ENCODE results near the gene LY6G5B. TPM values are rescaled to one million over a fixed set of nuclear protein-coding genes. Genes with fewer than 3 reads are reported as not detected.

The LY6G5B gene
- total RNA-seq, 1 donor from 2014 or later: 33.1 TPM

DNA sequence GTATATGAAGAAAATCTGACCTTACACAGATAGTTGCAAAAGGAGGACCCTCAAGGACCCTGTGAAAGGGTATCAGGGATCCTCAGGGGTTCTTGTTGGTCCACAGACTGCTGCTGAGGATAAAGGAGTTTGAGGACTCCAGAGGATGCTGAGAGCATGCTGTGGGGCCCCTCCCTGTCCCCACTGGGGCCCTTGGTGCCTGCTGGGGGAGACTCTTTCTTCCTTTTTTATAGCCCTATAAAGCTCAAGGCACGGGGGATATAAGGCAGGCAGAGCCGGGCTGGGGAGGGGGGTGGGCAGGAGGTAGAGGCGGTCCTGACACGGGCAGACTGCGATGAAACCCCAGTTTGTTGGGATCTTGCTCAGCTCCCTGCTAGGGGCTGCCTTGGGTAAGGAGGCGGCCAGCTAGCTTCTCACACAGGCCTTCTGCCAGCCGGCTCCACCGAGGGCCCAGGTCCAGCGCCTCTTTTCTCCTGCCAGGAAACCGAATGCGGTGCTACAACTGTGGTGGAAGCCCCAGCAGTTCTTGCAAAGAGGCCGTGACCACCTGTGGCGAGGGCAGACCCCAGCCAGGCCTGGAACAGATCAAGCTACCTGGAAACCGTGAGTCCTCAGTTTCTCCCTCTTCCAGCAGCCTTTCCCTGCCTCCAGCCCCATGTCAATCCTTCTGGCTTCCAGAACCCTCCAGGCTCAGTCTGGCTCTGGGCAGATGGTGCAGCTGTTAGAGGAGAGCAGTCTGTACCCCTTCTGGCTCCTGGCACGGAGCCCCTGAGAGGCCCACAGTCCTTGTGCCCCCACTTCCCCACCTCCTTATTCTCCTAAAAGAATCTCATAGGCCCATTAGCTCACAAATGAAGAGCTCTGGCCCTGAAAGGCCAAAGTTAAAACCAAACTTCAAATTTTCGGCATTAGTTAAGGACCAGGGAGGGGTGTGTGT is 45.5 kb downstream of the LY6G5B start, which contains the start of gene LY6G6D:
LY6G6D (plus strand) TSS at position 327 of the 937 bp plus-strand sequence; CDS start at position 335, 8 bp downstream.
- Mint-ChIP-seq H3K27ac (no peak within 1 kb of the TSS), H3K4me3 (no peak within 1 kb of the TSS), H3K9me3 (no peaks in the 10 kb centered on the region), H3K27me3 (no peaks in the 10 kb centered on the region), H3K4me1 (peaks cover 12% of the 10 kb centered on the region), H3K36me3 (ENCODE audit: low read depth) (no peaks in the 10 kb centered on the region)
- DNase-seq: no peak
- ATAC-seq (ENCODE audit: low read depth): no peak
- CTCF ChIA-PET: no interaction called here
- intact Hi-C loops (cut with micrococcal nuclease): no loop called here
- POLR2A ChIA-PET: interaction anchor here (0.6 to 1.3 kb wide), 5 partner anchors 12 to 147 kb away, joined by 3 to 4 read pairs (median 4); partner anchors contain the start of gene ABHD16A
- TF ChIP-seq CTCF (IDR thresholded peaks at IDR 0.05): no peak

DNA sequence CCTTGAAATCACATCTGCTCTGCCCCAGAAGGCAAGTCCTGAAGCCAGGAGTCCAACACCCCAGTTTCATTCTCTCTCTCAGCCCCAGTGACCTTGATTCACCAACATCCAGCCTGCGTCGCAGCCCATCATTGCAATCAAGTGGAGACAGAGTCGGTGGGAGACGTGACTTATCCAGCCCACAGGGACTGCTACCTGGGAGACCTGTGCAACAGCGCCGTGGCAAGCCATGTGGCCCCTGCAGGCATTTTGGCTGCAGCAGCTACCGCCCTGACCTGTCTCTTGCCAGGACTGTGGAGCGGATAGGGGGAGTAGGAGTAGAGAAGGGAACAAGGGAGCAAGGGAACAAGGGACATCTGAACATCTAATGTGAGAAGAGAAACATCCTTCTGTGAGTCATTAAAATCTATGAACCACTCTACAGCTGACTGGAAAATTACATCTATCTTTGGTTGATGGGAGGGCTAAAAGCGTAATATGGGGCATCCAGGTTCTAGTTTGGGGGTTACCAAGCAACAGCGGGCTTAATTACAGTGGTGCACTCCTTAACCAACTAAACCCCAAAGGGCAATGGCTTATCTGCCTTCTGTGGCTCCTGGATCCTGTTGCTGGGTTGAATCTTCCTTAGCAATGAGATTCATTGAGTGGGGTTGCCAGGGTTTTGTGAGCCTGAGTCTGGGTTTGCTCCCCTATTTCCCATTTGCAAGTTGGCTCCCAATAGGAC is 47.9 kb downstream of the LY6G5B start:
- H3K27ac Mint-ChIP-seq: no peak overlapping the region
- no peaks in the 10 kb centered on the region for H3K4me1 Mint-ChIP-seq
- CTCF ChIA-PET: no interaction called here

GRCh38 chr6:31718265-31718664 is 48.5 kb downstream of the LY6G5B start:
- ChIA-PET CTCF (no interaction called here), POLR2A (no interaction called here)
- intact Hi-C loops (cut with micrococcal nuclease): no loop called here
- H3K27me3 Mint-ChIP-seq: no peaks in the 10 kb centered on the region
- no peak for DNase-seq
- ATAC-seq (ENCODE audit: low read depth): no peak
- H3K9me3 Mint-ChIP-seq: no peaks in the 10 kb centered on the region
- H3K4me3 Mint-ChIP-seq: no peak overlapping the region
- peaks cover 2% of the 10 kb centered on the region for H3K4me1 Mint-ChIP-seq
- no peak for TF ChIP-seq CTCF (IDR thresholded peaks at IDR 0.05)
- H3K27ac Mint-ChIP-seq: no peak overlapping the region
- H3K36me3 Mint-ChIP-seq (ENCODE audit: low read depth): no peaks in the 10 kb centered on the region

More for the DNA sequence above, 47.9 kb downstream of the LY6G5B start:
- intact Hi-C loops (cut with micrococcal nuclease): no loop called here
- ATAC-seq (ENCODE audit: low read depth) (no peak), DNase-seq (no peak)
- POLR2A ChIA-PET: no interaction called here
- Mint-ChIP-seq H3K27me3 (no peaks in the 10 kb centered on the region), H3K36me3 (ENCODE audit: low read depth) (no peaks in the 10 kb centered on the region), H3K4me3 (no peak overlapping the region), H3K9me3 (no peaks in the 10 kb centered on the region)
- no peak for TF ChIP-seq CTCF (IDR thresholded peaks at IDR 0.05)

- DNase-seq (no peak), ATAC-seq (ENCODE audit: low read depth) (no peak)
- ChIA-PET POLR2A (interaction anchor here (0.6 to 0.7 kb wide), 2 partner anchors 30 to 95 kb away, joined by 3 to 4 read pairs; no protein-coding TSS in a partner anchor), CTCF (no interaction called here)
- Mint-ChIP-seq H3K27ac (no peak overlapping the region), H3K27me3 (no peaks in the 10 kb centered on the region), H3K4me1 (peaks cover 7% of the 10 kb centered on the region), H3K36me3 (ENCODE audit: low read depth) (no peaks in the 10 kb centered on the region), H3K9me3 (no peaks in the 10 kb centered on the region), H3K4me3 (no peak overlapping the region)
- TF ChIP-seq CTCF (IDR thresholded peaks at IDR 0.05): no peak
- intact Hi-C loops (cut with micrococcal nuclease): no loop called here
These were observed 49.2 kb downstream of the LY6G5B start for GRCh38 chr6:31719001-31719400.

All from activated B cell treated with CpG ODN at 0.5 μM for 24 hours (primary cell).